ENCODE results near the gene GPR39.

DNA sequence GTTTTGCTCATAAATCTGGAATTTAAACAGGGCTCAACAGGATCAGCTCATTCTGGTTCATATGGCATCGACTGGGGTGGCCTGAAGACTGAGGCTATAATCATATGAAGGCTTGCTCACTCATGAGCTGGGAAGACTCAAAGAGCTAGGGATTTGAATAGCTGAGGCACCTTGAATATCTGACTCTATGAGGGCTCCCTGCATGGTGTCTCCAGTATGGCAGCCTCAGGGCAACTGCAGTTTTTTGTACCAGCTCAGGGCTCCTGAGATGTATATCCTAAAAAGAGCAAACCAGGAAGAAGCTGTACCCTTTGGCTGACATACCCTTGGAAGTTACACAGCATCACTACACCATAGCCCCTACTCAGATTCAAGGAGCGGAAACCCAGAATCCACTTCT, 15.3 kb upstream of the GPR39 start:
- TF ChIP-seq, protein P1, sequence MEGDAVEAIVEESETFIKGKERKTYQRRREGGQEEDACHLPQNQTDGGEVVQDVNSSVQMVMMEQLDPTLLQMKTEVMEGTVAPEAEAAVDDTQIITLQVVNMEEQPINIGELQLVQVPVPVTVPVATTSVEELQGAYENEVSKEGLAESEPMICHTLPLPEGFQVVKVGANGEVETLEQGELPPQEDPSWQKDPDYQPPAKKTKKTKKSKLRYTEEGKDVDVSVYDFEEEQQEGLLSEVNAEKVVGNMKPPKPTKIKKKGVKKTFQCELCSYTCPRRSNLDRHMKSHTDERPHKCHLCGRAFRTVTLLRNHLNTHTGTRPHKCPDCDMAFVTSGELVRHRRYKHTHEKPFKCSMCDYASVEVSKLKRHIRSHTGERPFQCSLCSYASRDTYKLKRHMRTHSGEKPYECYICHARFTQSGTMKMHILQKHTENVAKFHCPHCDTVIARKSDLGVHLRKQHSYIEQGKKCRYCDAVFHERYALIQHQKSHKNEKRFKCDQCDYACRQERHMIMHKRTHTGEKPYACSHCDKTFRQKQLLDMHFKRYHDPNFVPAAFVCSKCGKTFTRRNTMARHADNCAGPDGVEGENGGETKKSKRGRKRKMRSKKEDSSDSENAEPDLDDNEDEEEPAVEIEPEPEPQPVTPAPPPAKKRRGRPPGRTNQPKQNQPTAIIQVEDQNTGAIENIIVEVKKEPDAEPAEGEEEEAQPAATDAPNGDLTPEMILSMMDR (IDR thresholded peaks at IDR 0.05), result no peak
- no peak for TF ChIP-seq POLR2A (IDR thresholded peaks at IDR 0.05)

All from Peyer's patch (tissue), 4 donors.